BLaER1 (cell line): ENCODE data around the gene CEP164.
A peak's percentile ranks its signal among the peaks of the same experiment; 100 is the strongest.

Source experiments
- H3K27ac ChIP-seq: shearing (Covaris generic); formaldehyde crosslinking; 2 replicates; pipeline ENCODE4 v1.8.1; 2022
- H3K27me3 ChIP-seq: shearing (Covaris generic); formaldehyde crosslinking; 2 replicates; pipeline ENCODE4 v1.8.1; 2022
- H3K36me3 ChIP-seq: shearing (Covaris generic); formaldehyde crosslinking; 2 replicates; pipeline ENCODE4 v1.8.1; 2022
- H3K4me1 ChIP-seq: shearing (Covaris generic); formaldehyde crosslinking; 2 replicates; pipeline ENCODE4 v1.8.1; 2022
- H3K4me2 ChIP-seq: shearing (Covaris generic); formaldehyde crosslinking; 2 replicates; pipeline ENCODE4 v1.8.1; 2022
- H3K4me3 ChIP-seq: shearing (Covaris generic); formaldehyde crosslinking; 2 replicates; pipeline ENCODE4 v1.8.1; 2022
- H3K9ac ChIP-seq: shearing (Covaris generic); formaldehyde crosslinking; 2 replicates; pipeline ENCODE4 v1.8.1; 2022
- H3K9me3 ChIP-seq: shearing (Covaris generic); formaldehyde crosslinking; 2 replicates; pipeline ENCODE4 v1.8.1; 2022
- H4K20me1 ChIP-seq: shearing (Covaris generic); formaldehyde crosslinking; 2 replicates; pipeline ENCODE4 v1.8.1; 2022
- Cebpa-rat ChIP-seq: shearing (Covaris generic); IDR thresholded peaks from 2 replicates; pipeline ENCODE4 v1.8.1; 2022

Gene CEP164

DNA sequence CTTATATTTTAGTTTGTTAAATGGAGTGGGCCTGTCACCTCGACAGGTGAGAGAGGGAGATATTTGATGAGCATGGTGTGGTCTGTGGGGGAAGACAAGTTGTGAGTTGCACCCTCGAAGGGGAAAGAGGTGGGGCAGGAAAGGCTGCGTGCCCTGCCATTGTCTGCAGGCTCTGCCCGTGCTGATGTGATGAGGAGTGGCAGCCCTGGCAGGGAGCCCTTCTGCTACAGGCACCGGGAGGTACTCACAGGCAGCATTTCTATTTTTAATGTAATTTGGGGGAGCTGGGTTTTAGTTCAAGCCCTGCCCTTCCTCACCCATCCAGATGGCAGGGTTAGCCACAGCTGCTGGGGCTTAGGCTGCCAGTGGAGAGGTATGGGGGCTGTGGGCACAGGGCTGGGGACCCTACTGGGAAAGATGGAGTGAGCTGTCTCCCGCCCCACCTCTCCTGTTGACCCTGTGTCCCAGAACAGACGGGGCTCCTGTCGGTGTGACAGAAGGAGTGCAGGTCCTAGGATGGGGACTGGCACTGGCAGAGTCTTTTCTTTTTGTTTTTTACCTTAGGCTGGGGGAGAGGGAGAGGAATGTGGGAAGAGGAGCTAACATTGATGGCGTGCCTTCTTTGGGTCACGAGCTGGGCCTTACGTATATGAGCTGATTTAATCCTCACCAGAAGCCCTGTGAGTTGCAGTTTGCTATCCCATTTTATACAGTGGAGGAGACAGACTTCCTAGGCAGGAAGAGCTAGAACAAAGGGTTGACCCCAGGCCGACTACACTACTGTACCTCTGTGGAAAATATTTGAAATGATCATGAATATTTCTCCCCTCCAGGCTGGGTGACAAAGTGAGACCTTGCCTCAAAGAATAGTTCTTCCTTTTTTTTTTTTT is 51.6 kb downstream of the CEP164 start:
- Histone ChIP-seq H3K9ac (no peak overlapping the region), H3K27me3 (no peaks in the 10 kb centered on the region), H4K20me1 (no peaks in the 10 kb centered on the region), H3K4me2 (no peak overlapping the region), H3K36me3 (peaks cover 34% of the 10 kb centered on the region), H3K9me3 (no peaks in the 10 kb centered on the region), H3K27ac (no peak overlapping the region), H3K4me3 (no peak overlapping the region), H3K4me1 (0 out of 2 replicates have a peak, but pooled peaks cover 10% of the 10 kb centered on the region)
- TF ChIP-seq Cebpa-rat, result no peak

GRCh38 chr11:117380676-117381075 is 53.0 kb downstream of the CEP164 start:
- Histone ChIP-seq H3K36me3 (peaks cover 32% of the 10 kb centered on the region), H3K4me1 (0 out of 2 replicates have a peak, but pooled peaks cover 10% of the 10 kb centered on the region), H4K20me1 (no peaks in the 10 kb centered on the region), H3K27me3 (no peaks in the 10 kb centered on the region), H3K9me3 (no peaks in the 10 kb centered on the region), H3K4me2 (no peak overlapping the region), H3K9ac (no peak overlapping the region), H3K27ac (no peak overlapping the region), H3K4me3 (no peak overlapping the region)
- no peak for TF ChIP-seq Cebpa-rat

GRCh38 chr11:117381481-117382387 is 54.1 kb downstream of the CEP164 start:
- Histone ChIP-seq H3K4me1 (0 out of 2 replicates have a peak, but pooled peaks cover 10% of the 10 kb centered on the region), H3K4me3 (no peak overlapping the region), H3K9ac (no peak overlapping the region), H3K9me3 (no peaks in the 10 kb centered on the region), H3K4me2 (peak overlapping the region; percentile 19), H3K27ac (no peak overlapping the region), H3K27me3 (no peaks in the 10 kb centered on the region), H3K36me3 (peaks cover 34% of the 10 kb centered on the region), H4K20me1 (no peaks in the 10 kb centered on the region)
- no peak for TF ChIP-seq Cebpa-rat

DNA sequence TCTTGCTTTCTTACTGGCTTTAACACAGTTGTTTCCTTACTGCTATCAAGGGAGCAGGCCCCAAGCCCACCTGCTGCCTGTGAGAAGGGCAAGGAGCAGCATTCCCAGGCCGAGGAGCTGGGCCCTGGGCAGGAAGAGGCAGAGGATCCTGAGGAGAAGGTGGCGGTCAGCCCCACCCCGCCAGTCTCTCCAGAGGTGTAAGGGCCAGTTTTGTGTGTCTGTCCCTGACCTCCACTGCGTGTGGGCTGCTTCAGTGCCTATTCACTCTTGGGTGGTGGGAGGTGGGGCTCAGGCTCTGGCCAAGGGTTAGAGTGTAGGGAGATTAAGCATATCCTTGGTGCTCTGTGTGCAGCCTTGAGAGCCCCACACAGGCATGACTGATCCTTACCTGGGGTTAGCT is 55.1 kb downstream of the CEP164 start:
- no peaks in the 10 kb centered on the region for H4K20me1 ChIP-seq
- no peak for TF ChIP-seq Cebpa-rat
- H3K4me2 ChIP-seq, result no peak overlapping the region
- H3K4me3 ChIP-seq, result no peak overlapping the region
- H3K9me3 ChIP-seq, result no peaks in the 10 kb centered on the region
- H3K27me3 ChIP-seq, result no peaks in the 10 kb centered on the region
- H3K36me3 ChIP-seq, result peaks cover 43% of the 10 kb centered on the region
- 0 out of 2 replicates have a peak, but pooled peaks cover 10% of the 10 kb centered on the region for H3K4me1 ChIP-seq
- no peak overlapping the region for H3K27ac ChIP-seq
- no peak overlapping the region for H3K9ac ChIP-seq

DNA sequence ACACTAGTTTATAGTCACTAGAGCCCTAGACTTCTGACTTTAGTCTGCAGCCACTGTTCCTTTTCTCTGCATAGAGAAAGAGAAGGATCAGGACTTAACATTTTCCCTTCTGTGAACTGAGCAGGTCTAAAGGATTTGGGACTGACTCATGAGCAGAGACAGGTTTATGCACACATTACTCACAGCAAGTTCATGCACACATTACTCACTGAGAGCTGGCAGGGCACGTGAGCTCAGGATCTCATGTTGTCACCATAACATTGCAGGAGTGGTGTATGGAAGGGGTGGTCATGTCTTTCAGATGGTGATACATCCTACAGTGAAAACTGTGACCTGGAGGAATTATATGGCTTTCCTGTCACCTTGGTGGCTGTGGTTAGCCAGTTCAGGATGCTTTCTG is 56.4 kb downstream of the CEP164 start:
- Histone ChIP-seq H4K20me1 (no peaks in the 10 kb centered on the region), H3K4me1 (0 out of 2 replicates have a peak, but pooled peaks cover 10% of the 10 kb centered on the region), H3K36me3 (peaks cover 50% of the 10 kb centered on the region), H3K4me2 (no peak overlapping the region), H3K9me3 (no peaks in the 10 kb centered on the region), H3K4me3 (no peak overlapping the region), H3K9ac (no peak overlapping the region), H3K27ac (no peak overlapping the region), H3K27me3 (no peaks in the 10 kb centered on the region)
- no peak for TF ChIP-seq Cebpa-rat

DNA sequence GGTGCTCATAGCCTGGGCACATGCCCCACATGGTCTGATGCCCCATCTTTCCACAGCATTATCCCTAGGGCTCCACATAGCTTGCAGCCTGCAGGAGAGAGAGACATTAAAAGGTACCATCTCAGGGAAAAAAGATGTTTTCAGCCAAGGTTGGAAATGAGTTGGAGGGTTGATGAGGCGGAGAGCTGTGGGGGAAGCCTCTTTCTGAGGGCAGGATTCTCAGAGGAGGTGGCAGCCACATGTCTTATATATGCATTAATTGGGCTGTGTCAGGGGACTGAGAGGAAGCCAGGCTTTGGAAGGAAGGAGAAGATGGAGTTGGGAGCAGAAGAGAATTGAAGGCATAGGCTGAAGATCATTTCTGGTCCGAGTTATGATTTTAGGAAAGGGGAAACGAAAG is 57.8 kb downstream of the CEP164 start:
- Histone ChIP-seq H3K4me1 (0 out of 2 replicates have a peak, but pooled peaks cover 10% of the 10 kb centered on the region), H4K20me1 (no peaks in the 10 kb centered on the region), H3K36me3 (peaks cover 47% of the 10 kb centered on the region), H3K9ac (no peak overlapping the region), H3K4me2 (no peak overlapping the region), H3K27ac (no peak overlapping the region), H3K9me3 (no peaks in the 10 kb centered on the region), H3K4me3 (no peak overlapping the region), H3K27me3 (no peaks in the 10 kb centered on the region)
- TF ChIP-seq Cebpa-rat, result no peak

DNA sequence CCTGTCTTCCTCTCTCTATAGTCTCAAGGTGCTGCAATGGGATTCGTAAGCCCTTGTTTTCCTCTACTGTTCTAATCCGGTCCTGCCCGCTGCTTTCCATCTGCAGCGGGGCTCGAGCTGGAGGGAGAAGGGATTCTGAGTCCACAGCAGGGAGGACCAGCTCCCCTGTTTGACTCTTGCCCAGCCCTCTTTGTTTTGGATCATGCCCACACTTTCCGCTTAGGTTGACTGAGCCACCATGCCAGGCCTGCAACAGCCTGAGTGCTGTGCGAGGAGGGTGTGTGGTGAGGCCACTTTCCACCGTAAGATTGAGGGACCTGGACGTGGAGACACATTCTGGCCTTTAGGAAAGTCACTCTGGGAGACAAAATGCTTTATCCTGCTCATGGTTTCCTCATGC is 58.3 kb downstream of the CEP164 start:
- H3K4me3 ChIP-seq, result no peak overlapping the region
- no peak overlapping the region for H3K9ac ChIP-seq
- H3K27me3 ChIP-seq, result no peaks in the 10 kb centered on the region
- H3K36me3 ChIP-seq, result peaks cover 47% of the 10 kb centered on the region
- H3K4me1 ChIP-seq, result 0 out of 2 replicates have a peak, but pooled peaks cover 10% of the 10 kb centered on the region
- H3K4me2 ChIP-seq, result no peak overlapping the region
- no peaks in the 10 kb centered on the region for H4K20me1 ChIP-seq
- TF ChIP-seq Cebpa-rat, result no peak
- H3K9me3 ChIP-seq, result no peaks in the 10 kb centered on the region
- no peak overlapping the region for H3K27ac ChIP-seq

- Histone ChIP-seq H3K27ac (no peak overlapping the region), H3K36me3 (peaks cover 63% of the 10 kb centered on the region), H3K27me3 (no peaks in the 10 kb centered on the region), H4K20me1 (no peaks in the 10 kb centered on the region), H3K4me1 (no peaks in the 10 kb centered on the region), H3K9me3 (no peaks in the 10 kb centered on the region), H3K9ac (no peak overlapping the region), H3K4me2 (no peak overlapping the region), H3K4me3 (no peak overlapping the region)
- no peak for TF ChIP-seq Cebpa-rat
Measured at GRCh38 chr11:117387992-117388755, 60.5 kb downstream of the CEP164 start.

GRCh38 chr11:117390743-117391142 is 63.1 kb downstream of the CEP164 start:
- Histone ChIP-seq H3K27ac (no peak overlapping the region), H3K4me2 (no peak overlapping the region), H3K4me3 (no peak overlapping the region), H4K20me1 (no peaks in the 10 kb centered on the region), H3K27me3 (no peaks in the 10 kb centered on the region), H3K9ac (no peak overlapping the region), H3K4me1 (no peaks in the 10 kb centered on the region), H3K9me3 (no peaks in the 10 kb centered on the region), H3K36me3 (peaks cover 83% of the 10 kb centered on the region)
- TF ChIP-seq Cebpa-rat, result no peak
